Stimulated activated CD4-positive, alpha-beta T cell treated with anti-CD3 and anti-CD28 coated beads, Interleukin-15, amount 100 ng/mL, for 1 hour (primary cell): ENCODE data around the gene ZFYVE21.

Experiments used
- DNase-seq, 2 donors: peaks; one replicate each; pipeline ENCODE4 v3.0.0-alpha.2; 2020; ENCODE audit warnings: low read depth in 1 of 2, low spot score in 1 of 2

Gene ZFYVE21

DNA sequence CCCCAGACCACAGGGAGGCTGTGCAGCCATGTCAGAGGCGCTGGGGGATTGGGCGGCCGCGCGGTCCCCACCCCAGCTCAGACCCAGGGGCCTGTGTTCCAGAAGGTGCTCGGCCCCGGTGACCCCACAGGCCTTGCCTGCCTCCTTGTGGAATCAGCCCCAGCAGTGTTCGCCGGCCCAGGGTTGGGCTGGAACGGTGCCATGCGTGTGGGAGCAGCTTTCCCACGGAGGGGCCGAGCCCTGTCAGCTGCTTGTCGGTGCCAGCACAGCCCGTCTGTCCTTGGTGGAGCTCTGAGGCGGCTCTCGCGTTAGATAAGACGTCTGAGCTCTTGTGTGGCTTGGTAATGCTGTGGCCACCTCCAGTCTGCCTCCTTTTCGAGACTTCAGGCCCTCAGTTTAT lies 8.5 kb downstream of the ZFYVE21 start:
- no peak for DNase-seq

DNA sequence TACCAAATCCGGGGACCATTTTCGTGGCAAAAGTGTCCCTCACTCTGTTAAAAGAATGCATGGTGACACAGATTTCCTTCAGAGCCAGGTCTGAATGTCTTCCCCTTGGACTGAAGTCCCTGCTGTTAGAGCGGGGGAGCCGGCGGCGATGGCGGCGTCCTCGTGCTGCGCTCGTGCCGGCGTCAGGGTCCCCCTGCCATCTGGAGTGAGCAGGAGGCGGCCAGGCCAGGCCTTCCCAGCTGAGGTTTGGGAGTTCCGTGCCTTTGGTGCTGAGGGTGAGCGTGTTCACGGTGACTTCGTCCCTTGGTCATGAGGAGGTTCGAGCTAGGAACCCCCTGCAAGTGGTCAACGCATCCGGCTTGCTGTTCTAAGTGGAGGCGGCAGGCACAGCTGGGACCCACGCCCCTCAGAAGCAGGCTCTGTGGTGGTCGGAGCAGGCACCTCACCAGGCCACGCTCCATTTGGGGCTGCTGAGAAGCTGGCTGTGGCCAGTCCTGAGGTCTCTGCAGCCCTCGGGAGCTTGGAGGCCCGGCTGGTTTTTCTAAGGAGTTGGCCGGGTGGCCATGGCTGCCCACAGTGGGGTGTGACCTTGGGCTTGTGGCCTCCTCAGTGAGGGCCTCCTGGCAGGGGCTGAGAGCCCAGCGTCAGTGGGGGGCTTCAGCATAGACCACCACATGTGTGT lies 9.5 kb downstream of the ZFYVE21 start:
- DNase-seq: no peak

DNA sequence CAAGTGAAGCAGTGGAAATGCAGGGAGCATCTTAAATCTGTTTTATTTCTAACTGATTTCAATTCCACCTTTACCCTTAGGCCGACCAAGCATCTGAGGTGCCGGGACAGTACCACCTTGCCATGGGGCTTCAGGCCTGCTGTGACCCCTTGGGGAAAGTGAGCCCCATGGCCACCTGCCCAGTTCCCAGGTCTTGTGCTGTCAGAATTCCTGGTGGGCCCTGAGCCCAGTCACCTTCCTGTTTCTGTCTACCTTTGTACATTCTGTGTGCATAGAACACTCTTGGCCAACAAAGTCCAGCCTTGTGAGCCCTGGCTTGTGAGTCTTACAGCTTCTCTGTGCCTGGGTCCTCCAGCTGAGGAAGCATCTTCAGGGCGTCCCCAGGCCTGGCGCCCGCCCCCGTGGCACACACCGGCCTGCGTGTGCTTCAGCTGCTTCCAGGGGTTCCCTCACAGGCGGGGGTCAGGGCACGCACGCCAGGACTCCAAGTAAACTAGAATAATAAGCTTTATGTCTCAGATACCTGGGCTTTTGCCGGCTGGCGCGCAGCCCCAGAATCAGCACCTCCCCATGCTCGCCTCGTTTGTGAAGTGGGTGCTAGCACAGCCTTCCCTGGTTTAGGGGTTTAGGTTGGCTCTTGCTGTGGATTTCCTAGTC lies 10.3 kb downstream of the ZFYVE21 start:
- no peak for DNase-seq

DNA sequence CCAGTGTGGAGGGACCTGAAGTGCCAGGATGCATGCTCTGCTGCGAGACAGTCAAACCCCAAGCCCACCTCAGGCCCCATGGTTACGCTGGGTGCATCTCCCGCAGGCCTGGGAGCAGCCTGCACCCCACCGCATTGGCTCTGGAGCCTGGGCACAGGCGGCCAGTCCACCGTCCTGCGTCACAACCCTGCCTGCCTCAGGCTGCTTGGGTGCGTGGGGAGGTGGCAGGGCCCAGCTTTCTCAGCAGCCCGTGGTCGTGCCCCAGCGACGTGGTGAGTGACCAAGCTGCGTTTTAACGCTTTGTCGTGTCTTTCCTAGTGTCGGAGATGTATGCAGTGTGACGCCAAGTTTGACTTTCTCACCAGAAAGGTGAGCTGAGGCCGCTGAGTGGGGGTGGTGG lies 10.9 kb downstream of the ZFYVE21 start:
- no peak for DNase-seq

DNA sequence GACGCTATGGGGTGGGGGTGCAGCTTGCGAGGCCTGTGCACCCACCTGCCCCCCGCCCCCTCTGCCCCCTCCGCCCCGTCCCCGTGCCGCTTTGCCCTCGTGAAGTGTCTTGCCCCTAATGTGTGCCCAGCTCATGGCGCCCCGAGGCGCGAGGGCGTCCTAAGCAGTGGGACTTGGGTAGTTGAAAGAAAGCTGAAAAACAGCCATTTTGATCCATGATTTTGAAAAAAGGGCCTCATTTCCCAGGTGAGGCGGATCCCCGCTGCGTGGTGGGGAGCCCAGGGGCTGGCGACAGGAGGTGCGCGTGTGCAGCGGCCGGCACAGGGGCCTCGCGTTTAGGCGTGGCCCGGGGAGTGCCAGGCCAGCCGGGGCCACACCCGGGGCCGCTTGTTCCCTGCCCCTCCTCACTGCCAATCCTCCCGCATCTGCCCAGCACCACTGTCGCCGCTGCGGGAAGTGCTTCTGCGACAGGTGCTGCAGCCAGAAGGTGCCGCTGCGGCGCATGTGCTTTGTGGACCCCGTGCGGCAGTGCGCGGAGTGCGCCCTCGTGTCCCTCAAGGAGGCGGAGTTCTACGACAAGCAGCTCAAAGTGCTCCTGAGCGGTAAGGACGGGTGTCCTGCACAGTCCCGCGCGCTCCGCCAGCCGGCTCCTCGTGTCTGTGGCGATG lies 11.8 kb downstream of the ZFYVE21 start:
- DNase-seq: no peak

DNA sequence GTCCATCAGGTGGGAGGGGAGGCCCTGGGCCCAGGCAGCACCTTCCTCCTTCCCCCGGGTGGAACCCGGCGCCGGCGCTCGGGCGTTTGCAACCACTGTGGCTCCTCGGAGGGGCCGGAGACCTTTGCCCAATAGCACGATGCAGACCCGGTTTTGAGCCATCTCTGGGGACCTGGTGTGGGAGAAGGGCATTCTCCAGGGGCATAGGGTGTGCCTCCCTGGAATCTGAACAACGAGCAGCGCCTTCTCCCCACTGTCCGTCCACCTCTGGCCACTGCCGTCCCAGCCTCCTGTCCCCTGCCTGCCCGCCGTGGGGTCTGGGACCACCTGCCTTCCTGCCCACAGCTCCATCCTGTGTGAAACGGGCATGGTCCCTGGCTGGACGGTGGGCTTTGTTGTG lies 12.5 kb downstream of the ZFYVE21 start:
- DNase-seq: no peak

DNA sequence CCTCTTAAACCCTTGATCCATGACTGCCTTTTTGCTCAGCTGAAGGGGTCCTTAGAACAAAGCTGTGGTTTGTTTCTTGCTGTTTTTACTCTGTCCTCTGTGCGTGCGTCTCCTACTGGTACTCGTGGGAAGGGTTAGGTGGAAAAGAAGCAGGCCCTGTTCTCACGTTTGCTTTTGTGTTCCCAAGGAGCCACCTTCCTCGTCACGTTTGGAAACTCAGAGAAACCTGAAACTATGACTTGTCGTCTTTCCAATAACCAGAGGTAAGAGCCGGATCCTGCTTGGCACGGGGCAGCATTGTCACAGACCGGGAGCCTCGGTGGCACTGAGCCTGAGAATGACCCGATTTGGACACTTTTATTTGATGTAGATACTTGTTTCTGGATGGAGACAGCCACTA lies 13.1 kb downstream of the ZFYVE21 start:
- no peak for DNase-seq

DNA sequence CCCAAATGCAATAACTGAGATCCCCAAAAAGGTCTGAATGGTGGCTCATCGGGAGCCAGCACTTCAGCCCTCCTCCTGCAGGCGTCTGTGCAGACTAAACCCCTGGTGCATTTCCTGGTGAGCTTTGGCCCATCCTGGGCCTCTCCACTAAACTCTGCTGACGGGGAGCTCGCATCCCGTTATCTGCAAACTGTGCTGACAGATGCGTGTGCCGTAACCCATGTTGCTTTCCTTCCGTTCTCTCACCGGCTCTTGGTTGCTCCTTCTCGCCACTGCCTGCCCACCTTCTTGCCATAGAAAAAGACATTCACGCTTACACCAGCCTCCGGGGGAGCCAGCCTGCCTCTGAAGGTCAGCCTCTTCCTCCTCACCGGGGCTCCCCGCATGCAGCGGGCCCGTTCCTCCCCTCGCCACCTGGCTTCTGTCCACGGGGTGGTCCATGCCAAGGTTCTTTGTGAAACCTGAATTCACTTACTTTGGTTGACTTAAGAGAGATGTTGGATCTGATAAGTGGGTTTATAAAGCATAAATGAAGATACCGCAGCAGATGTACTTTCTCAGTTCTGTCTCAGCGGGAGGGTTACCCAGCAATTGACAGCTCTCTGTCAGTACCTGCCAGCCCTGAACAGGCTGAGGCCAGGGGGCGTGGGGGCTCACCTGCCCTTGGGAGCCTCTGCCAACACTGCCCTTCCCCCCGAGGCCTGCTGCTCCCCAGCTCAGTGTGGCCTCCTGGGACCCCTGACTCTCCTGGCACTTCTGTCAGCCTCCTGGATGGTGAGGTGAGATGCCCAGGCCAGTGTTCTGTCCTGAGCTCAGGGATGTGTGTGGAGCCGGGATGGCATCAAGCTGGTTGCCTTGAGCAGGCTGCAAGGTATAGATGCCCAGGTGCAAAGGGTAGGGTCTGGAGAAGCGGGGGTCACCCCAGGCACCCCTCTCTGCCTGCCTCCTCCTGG lies 14.2 kb downstream of the ZFYVE21 start:
- DNase-seq: no peak

DNA sequence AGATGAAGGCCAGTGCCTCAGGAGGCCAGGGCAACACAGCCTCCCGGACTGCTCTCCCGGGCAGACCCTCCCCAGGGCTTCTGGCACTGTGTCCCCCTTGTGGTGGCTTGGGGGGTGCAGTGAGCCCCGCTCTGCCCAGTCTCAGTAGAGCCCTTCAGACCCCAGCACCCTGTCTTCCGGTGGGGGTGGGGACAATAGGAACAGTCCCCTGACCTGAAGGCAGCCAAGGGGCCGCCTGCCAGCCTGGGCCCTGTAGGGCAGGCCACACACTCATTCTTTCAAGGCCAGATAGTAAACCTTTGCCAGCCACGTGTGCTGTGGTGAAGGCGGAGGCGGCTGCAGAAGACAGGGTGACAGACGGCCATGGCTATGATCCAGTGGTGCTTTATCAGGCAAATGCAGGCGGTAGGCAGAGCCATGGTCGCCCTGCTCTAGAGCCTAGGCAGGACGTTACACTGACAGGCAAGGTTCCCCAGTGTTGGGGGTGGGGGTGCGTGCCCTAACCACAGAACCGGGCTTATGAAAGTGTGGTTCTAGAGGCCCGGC lies 15.0 kb downstream of the ZFYVE21 start:
- no peak for DNase-seq

DNA sequence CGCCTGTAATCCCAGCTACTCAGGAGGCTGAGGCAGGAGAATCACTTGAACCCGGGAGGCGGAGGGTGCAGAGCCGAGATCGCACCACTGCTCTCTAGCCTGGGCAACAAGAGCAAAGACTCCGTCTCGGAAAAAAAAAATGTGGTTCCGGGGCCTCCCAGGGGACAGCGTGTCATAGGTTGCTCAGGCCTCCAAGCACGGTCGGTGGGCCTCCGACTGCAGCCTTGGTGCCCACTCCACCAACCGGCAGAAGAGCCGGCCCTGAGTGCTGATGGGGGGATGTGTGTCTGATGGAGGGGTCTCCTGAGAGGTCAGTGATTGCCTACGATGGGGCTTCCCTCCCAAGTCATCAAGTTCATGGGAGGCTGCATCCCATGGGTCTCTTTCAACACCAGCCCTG lies 15.9 kb downstream of the ZFYVE21 start:
- DNase-seq: no peak

DNA sequence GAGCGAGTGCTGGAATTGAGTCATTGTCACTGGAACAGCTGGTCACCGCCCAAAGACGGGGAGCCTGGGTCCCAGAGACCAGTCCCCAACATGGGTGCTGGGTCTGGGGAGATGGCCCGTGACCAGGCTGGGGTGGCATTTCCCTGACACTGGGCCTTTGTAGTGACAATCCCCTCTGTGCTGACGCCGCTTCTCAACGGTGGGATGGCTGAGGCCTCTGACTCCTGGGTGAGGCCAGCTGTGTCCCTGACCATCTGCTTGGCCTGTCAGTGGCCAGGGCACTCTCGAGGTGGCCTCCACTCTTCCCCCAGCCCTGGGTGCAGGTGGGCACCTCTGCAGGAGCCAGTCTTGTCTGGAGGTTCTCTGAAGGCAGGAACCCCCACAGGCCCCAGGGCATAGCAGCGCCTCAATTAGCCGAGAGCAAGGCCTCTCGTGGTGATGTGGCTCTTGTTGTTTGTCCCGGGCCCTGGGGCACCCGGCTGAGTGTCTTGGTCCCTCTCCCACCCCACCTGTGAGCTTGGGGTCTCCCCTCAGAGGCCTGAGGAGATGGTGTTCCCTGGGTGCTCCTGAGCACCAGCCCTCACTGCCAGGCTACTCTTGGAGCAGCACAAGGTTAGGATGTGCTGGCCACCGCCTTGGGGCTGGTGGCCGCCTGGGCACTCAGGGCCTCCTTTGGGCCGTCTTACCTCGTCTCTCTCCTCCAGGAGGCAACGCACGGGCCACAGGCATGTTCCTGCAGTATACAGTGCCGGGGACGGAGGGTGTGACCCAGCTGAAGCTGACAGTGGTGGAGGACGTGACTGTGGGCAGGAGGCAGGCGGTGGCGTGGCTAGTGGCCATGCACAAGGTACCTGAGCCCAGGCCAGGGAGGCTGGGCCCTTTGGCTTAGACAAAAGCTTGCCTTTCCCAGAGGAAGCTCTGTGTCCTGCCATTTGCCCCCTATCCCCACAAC lies 16.6 kb downstream of the ZFYVE21 start:
- DNase-seq: no peak

DNA sequence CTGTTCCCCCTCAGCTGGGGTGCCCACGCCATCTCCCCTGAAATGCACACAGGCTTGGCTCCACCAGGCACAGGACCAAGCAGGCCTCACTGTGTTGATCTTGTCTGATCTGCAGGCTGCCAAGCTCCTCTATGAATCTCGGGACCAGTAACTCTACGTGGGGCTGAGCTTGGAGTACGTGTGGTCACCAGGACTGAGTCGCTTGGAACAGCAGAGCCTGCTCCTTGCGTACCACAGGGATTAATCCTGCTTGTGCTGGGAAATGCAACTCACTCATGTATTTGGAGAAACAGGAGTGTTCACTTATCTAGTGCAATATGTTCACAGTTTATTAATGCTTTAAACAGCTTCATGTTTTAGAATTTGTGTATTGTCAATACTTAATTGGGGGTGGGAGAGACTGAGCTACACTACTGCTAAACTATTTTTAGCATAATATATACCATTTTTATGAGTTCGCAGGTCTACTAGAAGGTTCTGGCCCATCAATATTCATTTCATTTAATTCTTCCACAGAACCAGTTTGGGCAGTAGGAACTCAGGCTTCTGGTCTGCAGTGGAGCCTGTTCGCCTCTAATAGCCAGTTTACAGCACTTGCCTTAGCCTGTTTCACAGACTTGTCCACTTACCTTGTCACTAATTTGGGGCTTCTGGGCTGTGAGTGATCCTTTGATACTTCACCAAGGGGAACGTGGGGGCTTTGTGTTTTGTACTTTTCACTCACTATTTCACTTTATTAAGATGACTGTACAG lies 17.4 kb downstream of the ZFYVE21 start:
- DNase-seq: no peak

DNA sequence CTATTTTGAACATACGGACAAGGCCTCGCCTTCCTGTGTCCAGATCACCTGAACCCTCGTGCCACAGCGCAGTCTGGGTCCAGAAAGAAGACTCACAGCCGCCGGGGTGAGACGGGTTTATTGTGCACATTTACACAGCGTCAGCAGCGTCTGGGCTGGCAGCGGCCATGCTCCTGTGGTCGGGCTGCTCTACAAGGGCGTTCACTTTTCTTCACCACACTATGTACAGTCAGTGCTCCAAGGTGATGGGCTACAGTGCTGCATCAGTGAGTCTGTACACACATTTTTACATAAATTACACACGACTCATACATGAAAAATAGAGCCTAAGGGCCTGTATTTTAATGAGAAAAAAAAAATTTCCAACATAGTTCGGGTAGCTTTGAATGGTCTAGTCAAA lies 18.0 kb downstream of the ZFYVE21 start:
- no peak for DNase-seq

DNA sequence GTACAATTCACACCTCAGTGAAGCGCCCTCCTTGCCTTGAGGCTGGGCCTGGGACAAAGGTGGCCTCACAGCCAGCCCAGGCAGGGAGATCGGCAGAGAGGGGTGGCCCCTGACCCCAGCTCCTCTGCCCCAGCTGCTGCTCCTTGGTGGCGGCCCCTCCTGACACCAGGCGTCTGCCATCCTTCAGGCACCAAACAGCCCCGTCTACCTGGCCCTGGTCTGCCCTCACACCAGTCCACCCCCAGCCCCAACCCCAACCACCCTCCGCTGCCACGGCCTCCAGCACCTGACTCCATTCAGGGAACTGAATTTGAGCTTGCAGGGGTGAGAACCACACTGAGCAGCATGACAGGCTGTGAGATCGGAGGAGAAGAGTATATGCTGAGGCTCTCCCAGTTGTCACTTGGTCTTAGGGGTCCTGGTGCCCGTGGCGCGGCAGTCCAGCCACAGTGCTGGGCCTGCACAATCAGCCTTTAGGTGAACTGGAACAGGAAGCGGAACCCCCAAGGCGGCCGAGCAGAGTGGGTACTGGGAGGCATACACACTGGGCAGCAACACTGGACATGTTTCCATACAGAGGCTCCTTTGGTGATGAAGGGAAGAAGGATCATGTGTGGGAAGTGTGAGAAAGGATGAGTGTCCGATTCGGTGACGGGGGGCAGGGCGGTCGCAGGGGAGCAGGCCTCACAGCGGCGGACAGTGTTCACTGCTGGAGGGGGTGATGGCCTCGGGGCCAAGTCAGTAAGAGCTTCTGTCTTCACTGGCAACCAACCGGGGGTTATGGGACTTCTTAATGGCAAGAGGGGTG lies 18.7 kb downstream of the ZFYVE21 start:
- DNase-seq: no peak

DNA sequence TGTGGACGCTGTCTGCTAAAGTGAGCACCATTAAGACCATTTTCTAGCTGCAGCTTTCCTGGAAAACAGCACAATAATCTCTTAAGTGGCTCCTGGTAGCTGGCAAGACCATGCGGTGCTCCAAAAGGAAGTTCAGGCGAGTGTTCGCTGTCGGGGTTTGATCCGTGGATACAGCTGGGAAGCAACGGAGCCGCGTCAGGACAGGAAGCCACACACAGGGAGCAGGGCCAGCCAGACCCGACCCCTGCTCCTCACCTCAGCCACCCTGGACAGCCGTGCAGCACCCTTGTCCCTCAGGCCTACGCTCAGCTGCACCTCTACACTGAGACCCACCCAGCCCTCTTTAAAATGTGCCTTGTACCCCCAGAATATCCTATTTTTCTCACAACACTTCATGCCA lies 19.4 kb downstream of the ZFYVE21 start:
- no peak for DNase-seq

DNA sequence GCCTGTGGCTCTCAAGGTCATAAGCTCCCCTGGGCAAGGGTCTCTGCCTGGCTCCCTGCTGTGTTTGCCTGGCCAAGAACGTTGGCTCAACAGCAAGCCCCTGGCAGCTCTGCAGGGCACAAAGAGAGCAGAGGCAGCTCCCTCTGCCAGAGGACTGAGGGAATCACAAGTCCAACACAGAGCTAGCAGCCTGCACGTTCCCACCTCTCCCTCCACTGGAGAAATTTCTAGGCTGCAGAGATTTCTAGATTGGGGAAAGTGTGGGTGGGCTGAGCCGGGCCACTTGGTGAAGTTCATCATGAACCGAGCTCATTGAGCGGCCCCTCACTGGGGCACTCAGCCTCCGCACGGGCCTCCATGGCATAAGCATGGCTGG lies 19.8 kb downstream of the ZFYVE21 start:
- DNase-seq: no peak

DNA sequence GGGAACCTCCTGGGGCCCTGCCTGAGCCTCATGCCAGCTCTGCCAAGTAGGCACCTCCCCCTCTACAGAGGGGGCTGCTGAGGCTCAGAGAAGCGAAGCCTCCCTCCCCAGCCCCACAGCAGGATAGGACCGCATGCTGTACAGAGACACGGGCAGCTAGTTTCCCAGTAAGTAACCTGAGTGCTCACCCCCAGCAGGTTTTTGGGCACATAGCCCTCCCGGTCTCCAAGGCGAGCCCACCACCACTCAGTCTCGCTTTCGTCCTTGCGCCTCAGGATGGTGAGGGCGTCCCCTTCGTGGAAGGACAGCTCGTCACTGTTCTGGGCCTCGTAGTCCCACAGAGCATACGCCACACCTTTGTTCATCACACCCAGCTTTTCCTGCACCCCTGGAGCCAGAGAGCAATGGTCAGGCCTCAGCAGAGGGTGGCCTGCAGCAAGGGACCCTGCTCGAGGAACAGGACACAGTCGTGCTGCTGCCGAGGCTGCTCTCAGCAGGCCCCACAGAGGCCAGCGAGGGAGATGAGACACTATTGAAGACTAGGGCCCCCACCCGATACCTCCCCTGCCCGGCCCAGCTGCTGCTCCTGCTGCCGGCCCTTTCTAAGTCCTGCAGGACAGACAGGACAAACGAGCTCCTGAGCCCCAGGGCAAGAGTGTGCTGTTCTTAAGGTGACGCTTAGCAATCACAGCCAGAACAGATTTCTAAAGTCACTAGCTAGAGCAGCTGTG lies 20.4 kb downstream of the ZFYVE21 start:
- DNase-seq: no peak
